Loucy (cell line): Measurements from ENCODE around the gene NAV1.

Experiments used
- H2AFZ ChIP-seq: fragments of 200-600 bp; sonication (generic); 2 replicates; pipeline ENCODE4 v1.6.0; 2016; ENCODE audit warnings: antibody characterized with exemption, mild to moderate bottlenecking, low read length, moderate library complexity
- H3F3A ChIP-seq: fragments of 200-600 bp; 2 replicates; pipeline ENCODE4 v1.6.0; 2016; ENCODE audit warnings: antibody characterized with exemption, low read depth, mild to moderate bottlenecking
- H3K27me3 ChIP-seq: fragments of 200-600 bp; sonication (generic); 2 replicates; pipeline ENCODE4 v1.6.1; 2014; ENCODE audit warnings: low read length, mild to moderate bottlenecking; ENCODE audit not compliant: insufficient read depth, poor library complexity, severe bottlenecking
- H3K36me3 ChIP-seq: fragments of 200-600 bp; sonication (generic); 2 replicates; pipeline ENCODE4 v1.6.1; 2016; ENCODE audit warnings: low read length; ENCODE audit not compliant: insufficient read depth
- H3K4me1 ChIP-seq: fragments of 200-600 bp; sonication (generic); 2 replicates; pipeline ENCODE4 v1.5.1; 2014; ENCODE audit warnings: low read length, mild to moderate bottlenecking; ENCODE audit not compliant: insufficient read depth, poor library complexity, severe bottlenecking
- H3K4me2 ChIP-seq: fragments of 200-600 bp; sonication (generic); 2 replicates; pipeline ENCODE4 v1.6.0; 2014; ENCODE audit warnings: antibody characterized with exemption, low read length, low read depth, mild to moderate bottlenecking; ENCODE audit not compliant: poor library complexity, severe bottlenecking
- H3K4me3 ChIP-seq: fragments of 200-600 bp; sonication (generic); 2 replicates; pipeline ENCODE4 v1.5.1; 2014; ENCODE audit warnings: low read length, mild to moderate bottlenecking, mixed read lengths; ENCODE audit not compliant: poor library complexity, severe bottlenecking
- H3K79me2 ChIP-seq: fragments of 200-600 bp; sonication (generic); 2 replicates; pipeline ENCODE4 v1.6.1; 2014; ENCODE audit warnings: low read length; ENCODE audit not compliant: insufficient read depth
- H3K9ac ChIP-seq: fragments of 200-600 bp; sonication (generic); 2 replicates; pipeline ENCODE4 v1.6.0; 2014; ENCODE audit warnings: mild to moderate bottlenecking, low read depth, low read length, moderate library complexity; ENCODE audit not compliant: poor library complexity, severe bottlenecking
- H3K9me2 ChIP-seq: fragments of 200-600 bp; sonication (generic); replicated peaks from 2 replicates; pipeline ENCODE4 v1.6.1; 2016; ENCODE audit warnings: low read depth, low read length, mixed read lengths
- H3K9me3 ChIP-seq: fragments of 200-600 bp; sonication (generic); 2 replicates; pipeline ENCODE4 v1.6.1; 2014; ENCODE audit warnings: mild to moderate bottlenecking, antibody characterized with exemption, low read length, low read depth; ENCODE audit not compliant: insufficient read depth
- H4K20me1 ChIP-seq: fragments of 200-600 bp; sonication (generic); 2 replicates; pipeline ENCODE4 v1.6.0; 2014; ENCODE audit warnings: antibody characterized with exemption, low read length, mild to moderate bottlenecking; ENCODE audit not compliant: insufficient read depth, poor library complexity, severe bottlenecking
- CTCF ChIP-seq: fragments of 200-600 bp; sonication (generic); conservative IDR thresholded peaks from 2 replicates; pipeline ENCODE4 v1.5.1; 2014; ENCODE audit warnings: mild to moderate bottlenecking, antibody characterized with exemption, low read length
- EZH2phosphoT487 ChIP-seq: fragments of 200-600 bp; IDR thresholded peaks from 2 replicates; pipeline ENCODE4 v1.6.1; 2018; ENCODE audit warnings: antibody characterized with exemption, mild to moderate bottlenecking, moderate library complexity, borderline replicate concordance

NAV1 gene

DNA sequence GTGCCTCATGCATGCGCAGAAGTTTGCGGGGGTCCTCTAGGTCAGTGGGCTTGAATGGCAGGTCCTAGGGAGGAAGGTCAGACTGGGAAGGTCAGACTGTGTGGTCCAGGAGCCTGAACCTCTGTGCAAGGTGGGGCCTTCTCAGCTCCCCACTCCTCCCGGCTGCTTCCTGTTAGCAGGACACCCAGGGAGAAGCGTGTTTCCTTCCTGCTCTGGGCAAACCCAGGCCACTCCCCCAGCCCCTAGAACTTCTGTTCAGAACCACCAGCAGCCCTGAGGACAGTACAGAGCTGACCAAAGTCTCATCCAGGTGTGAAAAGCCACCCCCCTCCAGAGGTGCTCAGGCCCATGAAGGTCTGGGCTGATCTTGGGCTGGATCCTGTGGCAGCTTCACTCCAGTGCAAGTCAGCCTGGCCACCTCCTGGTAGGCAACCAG, 29.9 kb downstream of the NAV1 start:
- Histone ChIP-seq H3K9me3 (no peaks in the 10 kb centered on the region), H3K36me3 (no peaks in the 10 kb centered on the region), H3K9ac (no peak overlapping the region), H3K79me2 (no peaks in the 10 kb centered on the region), H3K27me3 (no peaks in the 10 kb centered on the region), H2AFZ (peak overlapping the region; percentile 48; the same call in 1 of the 2 replicates), H3K4me1 (no peaks in the 10 kb centered on the region), H3K4me3 (no peak overlapping the region), H4K20me1 (no peaks in the 10 kb centered on the region), H3F3A (no peaks in the 10 kb centered on the region), H3K4me2 (no peak overlapping the region), H3K9me2 (no peaks in the 10 kb centered on the region)
- no peak for TF ChIP-seq EZH2phosphoT487
- TF ChIP-seq CTCF = no peak

- Histone ChIP-seq H3K9me2 (no peaks in the 10 kb centered on the region), H4K20me1 (no peaks in the 10 kb centered on the region), H3K36me3 (no peaks in the 10 kb centered on the region), H3K9me3 (no peaks in the 10 kb centered on the region), H3K4me2 (no peak overlapping the region), H2AFZ (no peak overlapping the region), H3K79me2 (no peaks in the 10 kb centered on the region), H3K4me1 (no peaks in the 10 kb centered on the region), H3F3A (no peaks in the 10 kb centered on the region), H3K27me3 (no peaks in the 10 kb centered on the region), H3K9ac (no peak overlapping the region), H3K4me3 (no peak overlapping the region)
- TF ChIP-seq EZH2phosphoT487 (no peak), CTCF (no peak)
These were observed 31.4 kb downstream of the NAV1 start for GRCh38 chr1:201570181-201570885.

DNA sequence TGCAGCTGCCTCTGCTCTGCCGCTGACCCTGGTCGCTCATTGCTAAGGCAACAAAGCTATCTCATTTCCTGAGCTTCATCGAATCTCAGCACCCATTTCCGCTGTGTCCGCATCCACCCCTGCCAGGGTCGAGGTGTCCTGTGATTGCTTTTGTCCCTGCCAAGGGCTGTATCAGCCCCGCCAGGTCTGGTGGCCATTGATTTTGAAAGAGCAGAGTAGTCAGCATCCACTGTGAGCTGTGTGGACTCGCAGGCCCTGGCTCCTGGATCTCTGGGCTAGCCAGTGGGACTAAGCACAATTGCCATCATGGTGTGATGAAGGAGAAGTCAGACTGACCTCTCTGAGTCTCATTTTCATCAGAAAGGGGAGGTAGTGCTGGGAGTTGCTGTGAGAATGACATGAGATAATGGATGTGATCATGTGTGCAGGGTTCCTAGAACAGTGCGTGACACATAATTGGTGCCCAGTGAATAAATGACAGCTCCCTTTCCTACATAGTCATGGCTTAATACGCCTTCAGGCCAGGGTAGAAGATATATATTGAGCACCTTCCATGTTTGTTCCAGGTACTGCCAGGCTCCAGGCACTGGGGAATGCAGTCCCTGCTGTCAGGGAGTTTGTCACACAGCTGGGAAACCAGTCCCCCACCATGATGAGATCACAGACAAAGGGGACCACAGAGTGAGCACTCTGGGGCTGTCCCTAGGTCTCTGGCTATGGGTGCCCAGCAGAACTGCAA, 32.1 kb downstream of the NAV1 start:
- Histone ChIP-seq H3K9me2 (no peaks in the 10 kb centered on the region), H3K79me2 (no peaks in the 10 kb centered on the region), H4K20me1 (no peaks in the 10 kb centered on the region), H3K9ac (no peak overlapping the region), H3K9me3 (no peaks in the 10 kb centered on the region), H3K4me1 (no peaks in the 10 kb centered on the region), H2AFZ (no peak overlapping the region), H3K36me3 (no peaks in the 10 kb centered on the region), H3K4me2 (no peak overlapping the region), H3K27me3 (no peaks in the 10 kb centered on the region), H3K4me3 (no peak overlapping the region), H3F3A (no peaks in the 10 kb centered on the region)
- TF ChIP-seq EZH2phosphoT487 (no peak), CTCF (no peak)
